CD14-positive monocyte (primary cell): ENCODE results near the gene ACAP1. TPM values are rescaled to one million over a fixed set of nuclear protein-coding genes. Genes with fewer than 3 reads are reported as not detected.
A peak's percentile ranks its signal among the peaks of the same experiment; 100 is the strongest.
"Not testable (repeated sequence)": the region's sequence is repeated elsewhere in the genome, so short reads cannot be mapped to it uniquely, and the experiment has no call there.

Experiments
- DNase-seq, 3 donors: peaks; one replicate each; pipeline ENCODE4 v3.0.0-alpha.2; 2011 to 2022
- H2AFZ ChIP-seq: 2 replicates; pipeline ENCODE4 v1.6.0; 2012; ENCODE audit warnings: mild to moderate bottlenecking, low read depth, low read length, inconsistent platforms; ENCODE audit not compliant: insufficient read depth, poor library complexity, severe bottlenecking
- H3K27ac ChIP-seq, 2 donors: 1 replicate in 1 of 2; 2 replicates in 1 of 2; pipeline ENCODE4 v1.5.1; 2012 to 2013; ENCODE audit warnings: low read length in 2 of 2, control low read depth in 1 of 2, inconsistent platforms in 1 of 2, low read depth in 1 of 2, mild to moderate bottlenecking in 1 of 2
- H3K27me3 ChIP-seq, 2 donors: one replicate each; pipeline versions ENCODE4 v1.6.0 to v1.6.1; 2011 to 2013; ENCODE audit warnings: low read length in 2 of 2; ENCODE audit not compliant: control insufficient read depth in 2 of 2, insufficient read depth in 2 of 2
- H3K36me3 ChIP-seq, 2 donors: replicated peaks in 1 of 2; 1 replicate in 1 of 2; 2 replicates in 1 of 2; pipeline versions ENCODE4 v1.5.1 to v1.6.1; 2012 to 2013; ENCODE audit warnings: low read length in 2 of 2, control low read depth in 1 of 2, inconsistent platforms in 1 of 2, mild to moderate bottlenecking in 1 of 2; ENCODE audit not compliant: insufficient read depth in 2 of 2, control insufficient read depth in 1 of 2
- H3K4me1 ChIP-seq, 2 donors: 1 replicate in 1 of 2; 2 replicates in 1 of 2; pipeline versions ENCODE4 v1.5.1 to v1.6.1; 2012 to 2013; ENCODE audit warnings: low read length in 2 of 2, control low read depth in 1 of 2, inconsistent platforms in 1 of 2, mild to moderate bottlenecking in 1 of 2, moderate library complexity in 1 of 2; ENCODE audit not compliant: insufficient read depth in 2 of 2, control insufficient read depth in 1 of 2
- H3K4me2 ChIP-seq: replicated peaks from 2 replicates; pipeline ENCODE3; 2012; ENCODE audit warnings: low read length, moderate library complexity, mild to moderate bottlenecking; ENCODE audit not compliant: poor library complexity, severe bottlenecking; ENCODE audit errors: extremely low read depth
- H3K4me3 ChIP-seq, 3 experiments: fragments of 200-600 bp in 1 of 3; sonication (generic) in 1 of 3; replicated peaks in 1 of 3; 1 replicate in 2 of 3; 2 replicates in 1 of 3; pipeline ENCODE4 v1.5.1; 2011 to 2013; ENCODE audit warnings: low read length in 3 of 3, mild to moderate bottlenecking in 3 of 3, control low read depth in 2 of 3, low read depth in 2 of 3, inconsistent platforms in 1 of 3, moderate library complexity in 1 of 3
- H3K79me2 ChIP-seq: 2 replicates; pipeline ENCODE4 v1.6.0; 2012; ENCODE audit warnings: mild to moderate bottlenecking, control low read depth, inconsistent platforms, low read length, moderate library complexity; ENCODE audit not compliant: insufficient read depth
- H3K9ac ChIP-seq: 2 replicates; pipeline ENCODE4 v1.6.0; 2017; ENCODE audit warnings: low read length, mild to moderate bottlenecking; ENCODE audit not compliant: insufficient read depth, poor library complexity, severe bottlenecking
- H3K9me3 ChIP-seq, 2 donors: replicated peaks in 1 of 2; 1 replicate in 1 of 2; 2 replicates in 1 of 2; pipeline versions ENCODE4 v1.5.1 to v1.6.1; 2012 to 2013; ENCODE audit warnings: low read length in 2 of 2, control low read depth in 1 of 2; ENCODE audit not compliant: control insufficient read depth in 1 of 2, insufficient read depth in 1 of 2
- H4K20me1 ChIP-seq: 2 replicates; pipeline ENCODE4 v1.6.0; 2012; ENCODE audit warnings: mild to moderate bottlenecking, low read length, control low read depth, moderate library complexity; ENCODE audit not compliant: insufficient read depth
- H3K27ac Mint-ChIP-seq, 7 donors: one replicate each; pipeline ENCODE4 v1.8.0; 2020; ENCODE audit warnings: mild to moderate bottlenecking in 7 of 7, mixed read lengths in 7 of 7, moderate library complexity in 6 of 7, inconsistent platforms in 2 of 7
- H3K27me3 Mint-ChIP-seq, 3 donors: one replicate each; pipeline ENCODE4 v1.8.0; 2021 to 2022; ENCODE audit warnings: low read depth in 3 of 3, mild to moderate bottlenecking in 3 of 3, mixed read lengths in 3 of 3, moderate library complexity in 3 of 3, inconsistent platforms in 1 of 3
- H3K36me3 Mint-ChIP-seq, 2 donors: one replicate each; pipeline ENCODE4 v1.8.0; 2020; ENCODE audit warnings: mixed read lengths in 2 of 2, inconsistent platforms in 1 of 2, mild to moderate bottlenecking in 1 of 2
- H3K4me1 Mint-ChIP-seq: one replicate; pipeline ENCODE4 v1.8.0; 2020; ENCODE audit warnings: mild to moderate bottlenecking, mixed read lengths
- H3K4me3 Mint-ChIP-seq, 2 donors: one replicate each; pipeline ENCODE4 v1.8.0; 2020; ENCODE audit warnings: mild to moderate bottlenecking in 2 of 2, mixed read lengths in 2 of 2, moderate library complexity in 1 of 2
- H3K9me3 Mint-ChIP-seq, 7 donors: one replicate each; pipeline ENCODE4 v1.8.0; 2020 to 2022; ENCODE audit warnings: mixed read lengths in 7 of 7, mild to moderate bottlenecking in 6 of 7, moderate library complexity in 6 of 7, inconsistent platforms in 2 of 7
- CTCF ChIP-seq: fragments of 200-600 bp; IDR thresholded peaks from one replicate; pipeline ENCODE4 v1.8.0; 2022; ENCODE audit warnings: antibody characterized with exemption, mild to moderate bottlenecking
- WGBS: methylation state at CpG from one replicate; pipeline ENCODE4 v1.1.5; 2013; ENCODE audit warnings: missing lambda C conversion rate; ENCODE audit not compliant: insufficient coverage; 5-methylcytosine and 5-hydroxymethylcytosine counted together
- intact Hi-C, 2 donors: fragments of 100-400 bp; cut with micrococcal nuclease; formaldehyde crosslinking; loops; one replicate each; pipeline versions ENCODE4 v1.15.0 to v1.15.1; 2023
- polyA plus RNA-seq, 3 donors: library from polyadenylated mRNA; depleted of rRNA in 1 of 3; unstranded in 2 of 3; stranded (reverse) in 1 of 3; fragments of 300-500 nt in 2 of 3; fragments of >200 nt in 1 of 3; fragmentation: Illumina TruSeq in 2 of 3; gene quantifications; 1 replicate in 2 of 3; 2 replicates in 1 of 3; pipeline ENCODE4 v1.2.3, GENCODE V29; 2012 to 2021

The ACAP1 gene
- polyA plus RNA-seq, 3 donors = 32.1 to 68.5 (median 40.5) TPM

GRCh38 chr17:7361906-7362305 is 25.6 kb downstream of the ACAP1 start:
- H3K36me3 Mint-ChIP-seq = no peaks in the 10 kb centered on the region
- Histone ChIP-seq H3K36me3 (no peaks in the 10 kb centered on the region), H3K79me2 (no peaks in the 10 kb centered on the region), H3K4me2 (no peak overlapping the region), H3K4me1 (no peaks in the 10 kb centered on the region), H3K9ac (no peak overlapping the region), H3K4me3 (no peak overlapping the region), H3K27me3 (no peaks in the 10 kb centered on the region), H3K27ac (no peak overlapping the region), H4K20me1 (no peaks in the 10 kb centered on the region), H3K9me3 (no peaks in the 10 kb centered on the region), H2AFZ (no peak overlapping the region)
- TF ChIP-seq CTCF = no peak
- H3K4me3 Mint-ChIP-seq = no peak overlapping the region
- no peak overlapping the region for H3K27ac Mint-ChIP-seq
- intact Hi-C loops = no loop called here
- WGBS = 60% methylated on average over 3 of the region's 3 CpGs
- H3K4me1 Mint-ChIP-seq = no peaks in the 10 kb centered on the region
- no peaks in the 10 kb centered on the region for H3K9me3 Mint-ChIP-seq
- H3K27me3 Mint-ChIP-seq = peaks cover 0 to 8% (median 3%) of the 10 kb centered on the region in 3 donors
- DNase-seq = no peak

GRCh38 chr17:7363311-7363710 is 27.0 kb downstream of the ACAP1 start:
- H3K27me3 ChIP-seq = no peaks in the 10 kb centered on the region
- H2AFZ ChIP-seq = no peak overlapping the region
- no peak overlapping the region for H3K9ac ChIP-seq
- H3K4me3 Mint-ChIP-seq = no peak overlapping the region
- peaks cover 3 to 12% (median 4%) of the 10 kb centered on the region in 3 donors for H3K27me3 Mint-ChIP-seq
- no peaks in the 10 kb centered on the region for H3K36me3 Mint-ChIP-seq
- DNase-seq = no peak
- H3K9me3 Mint-ChIP-seq = no peaks in the 10 kb centered on the region
- no peak for TF ChIP-seq CTCF
- no peaks in the 10 kb centered on the region for H3K4me1 Mint-ChIP-seq
- H3K27ac ChIP-seq = no peak overlapping the region
- H3K4me2 ChIP-seq = no peak overlapping the region
- H3K27ac Mint-ChIP-seq = peak overlapping the region in 1 of 7 donors; percentile 14
- WGBS = 94% methylated on average over 6 of the region's 6 CpGs
- H4K20me1 ChIP-seq = no peaks in the 10 kb centered on the region
- H3K4me1 ChIP-seq = no peaks in the 10 kb centered on the region
- H3K4me3 ChIP-seq = no peak overlapping the region
- H3K36me3 ChIP-seq = no peaks in the 10 kb centered on the region
- H3K79me2 ChIP-seq = no peaks in the 10 kb centered on the region
- H3K9me3 ChIP-seq = no peaks in the 10 kb centered on the region
- intact Hi-C loops = no loop called here

GRCh38 chr17:7365963-7366362 is 29.6 kb downstream of the ACAP1 start:
- WGBS = no CpG with 5 or more reads among the region's 7 CpGs
- H2AFZ ChIP-seq, intact Hi-C loops, H3K9me3 Mint-ChIP-seq, DNase-seq, H3K27me3 ChIP-seq, H3K4me3 Mint-ChIP-seq, H3K9ac ChIP-seq, H3K4me1 ChIP-seq, H3K36me3 Mint-ChIP-seq, H3K4me1 Mint-ChIP-seq, H3K27ac ChIP-seq, H3K9me3 ChIP-seq, H3K36me3 ChIP-seq, H3K79me2 ChIP-seq, H3K27ac Mint-ChIP-seq, H4K20me1 ChIP-seq, H3K4me3 ChIP-seq, H3K4me2 ChIP-seq: not testable (repeated sequence)
- H3K27me3 Mint-ChIP-seq = peaks cover 5 to 16% (median 9%) of the 10 kb centered on the region in 3 donors
